ENCODE measurements around the gene ATP1A2. TPM values are rescaled to one million over a fixed set of nuclear protein-coding genes. Genes with fewer than 3 reads are reported as not detected.

The ATP1A2 gene
- total RNA-seq, 1 donor from 2014 or later: 93.6 TPM

- H3K9me3 Mint-ChIP-seq: no peaks in the 10 kb centered on the region
- no peaks in the 10 kb centered on the region for H3K27me3 Mint-ChIP-seq (ENCODE audit: low read depth)
- peaks cover 70% of the 10 kb centered on the region for H3K4me1 Mint-ChIP-seq
- DNase-seq (ENCODE audit: low read depth, low spot score): no peak
- peak overlapping the region; percentile 9 for H3K4me3 Mint-ChIP-seq
- no peak for TF ChIP-seq CTCF (conservative IDR thresholded peaks at IDR 0.05)
- H3K36me3 Mint-ChIP-seq (ENCODE audit: low read depth): no peaks in the 10 kb centered on the region
- H3K27ac Mint-ChIP-seq (ENCODE audit: unreplicated experiment): peak overlapping the region; percentile 35
Observed at GRCh38 chr1:160103658-160104408, 11.7 kb upstream of the ATP1A2 start.

GRCh38 chr1:160104486-160104885 lies 11.1 kb upstream of the ATP1A2 start:
- H3K9me3 Mint-ChIP-seq: no peaks in the 10 kb centered on the region
- H3K4me3 Mint-ChIP-seq: peak overlapping the region; percentile 50
- H3K27me3 Mint-ChIP-seq (ENCODE audit: low read depth): no peaks in the 10 kb centered on the region
- TF ChIP-seq CTCF (conservative IDR thresholded peaks at IDR 0.05): no peak
- peaks cover 73% of the 10 kb centered on the region for H3K4me1 Mint-ChIP-seq
- no peak for DNase-seq (ENCODE audit: low read depth, low spot score)
- no peaks in the 10 kb centered on the region for H3K36me3 Mint-ChIP-seq (ENCODE audit: low read depth)
- peak overlapping the region; percentile 13 for H3K27ac Mint-ChIP-seq (ENCODE audit: unreplicated experiment)

- no peak overlapping the region for H3K4me3 Mint-ChIP-seq
- peaks cover 79% of the 10 kb centered on the region for H3K4me1 Mint-ChIP-seq
- no peaks in the 10 kb centered on the region for H3K36me3 Mint-ChIP-seq (ENCODE audit: low read depth)
- H3K9me3 Mint-ChIP-seq: no peaks in the 10 kb centered on the region
- TF ChIP-seq CTCF (conservative IDR thresholded peaks at IDR 0.05): no peak
- H3K27me3 Mint-ChIP-seq (ENCODE audit: low read depth): no peaks in the 10 kb centered on the region
- DNase-seq (ENCODE audit: low read depth, low spot score): no peak
- H3K27ac Mint-ChIP-seq (ENCODE audit: unreplicated experiment): no peak overlapping the region
Observed at GRCh38 chr1:160105155-160105554, 10.4 kb upstream of the ATP1A2 start.

GRCh38 chr1:160107512-160107911 lies 8.0 kb upstream of the ATP1A2 start:
- TF ChIP-seq CTCF (conservative IDR thresholded peaks at IDR 0.05): no peak
- Mint-ChIP-seq H3K27me3 (ENCODE audit: low read depth) (no peaks in the 10 kb centered on the region), H3K36me3 (ENCODE audit: low read depth) (no peaks in the 10 kb centered on the region), H3K27ac (ENCODE audit: unreplicated experiment) (peak overlapping the region; percentile 65), H3K4me3 (no peak overlapping the region), H3K4me1 (peaks cover 77% of the 10 kb centered on the region), H3K9me3 (no peaks in the 10 kb centered on the region)
- DNase-seq (ENCODE audit: low read depth, low spot score): no peak

GRCh38 chr1:160108888-160109662 lies 6.5 kb upstream of the ATP1A2 start:
- TF ChIP-seq CTCF (conservative IDR thresholded peaks at IDR 0.05): peak; percentile 64
- H3K9me3 Mint-ChIP-seq: no peaks in the 10 kb centered on the region
- peak overlapping the region; percentile 85 for H3K4me3 Mint-ChIP-seq
- H3K4me1 Mint-ChIP-seq: peaks cover 77% of the 10 kb centered on the region
- peak; percentile 57 for DNase-seq (ENCODE audit: low read depth, low spot score)
- no peaks in the 10 kb centered on the region for H3K27me3 Mint-ChIP-seq (ENCODE audit: low read depth)
- no peaks in the 10 kb centered on the region for H3K36me3 Mint-ChIP-seq (ENCODE audit: low read depth)
- peak overlapping the region; percentile 97 for H3K27ac Mint-ChIP-seq (ENCODE audit: unreplicated experiment)
